Astrocyte (in vitro differentiated cells and primary cell): Measurements from ENCODE around the gene ZFP91. TPM values are rescaled to one million over a fixed set of nuclear protein-coding genes. Genes with fewer than 3 reads are reported as not detected.

ENCODE experiments used
- DNase-seq: peaks from one replicate; pipeline ENCODE4 v3.0.0-alpha.2; 2010; ENCODE audit warnings: low read depth
- FAIRE-seq: peaks from 2 replicates; lab custom pipeline; 2011; peaks lifted over from hg19 to GRCh38; lab: Jason Lieb, UNC
- H2AFZ ChIP-seq: 2 replicates; pipeline ENCODE4 v1.6.0; 2012; ENCODE audit warnings: low read depth, low read length, inconsistent platforms
- H3K27ac ChIP-seq: 2 replicates; pipeline ENCODE4 v1.5.1; 2011; ENCODE audit warnings: low read depth, low read length, inconsistent platforms
- H3K27me3 ChIP-seq: 2 replicates; pipeline ENCODE4 v1.6.0; 2011; ENCODE audit warnings: low read length, inconsistent platforms; ENCODE audit not compliant: insufficient read depth
- H3K36me3 ChIP-seq: 2 replicates; pipeline ENCODE4 v1.5.1; 2011; ENCODE audit warnings: low read length, inconsistent platforms; ENCODE audit not compliant: insufficient read depth
- H3K4me1 ChIP-seq: 2 replicates; pipeline ENCODE4 v1.5.1; 2011; ENCODE audit warnings: low read length, inconsistent platforms; ENCODE audit not compliant: insufficient read depth
- H3K4me2 ChIP-seq: 2 replicates; pipeline ENCODE4 v1.6.0; 2012; ENCODE audit warnings: low read length, inconsistent platforms
- H3K4me3 ChIP-seq: 2 replicates; pipeline ENCODE4 v1.5.1; 2011; ENCODE audit warnings: low read depth, mild to moderate bottlenecking, low read length, inconsistent platforms; ENCODE audit not compliant: insufficient read depth
- H3K79me2 ChIP-seq: 2 replicates; pipeline ENCODE4 v1.6.0; 2012; ENCODE audit warnings: mild to moderate bottlenecking, low read length, inconsistent platforms; ENCODE audit not compliant: insufficient read depth
- H3K9ac ChIP-seq: 2 replicates; pipeline ENCODE4 v1.6.0; 2012; ENCODE audit warnings: mild to moderate bottlenecking, low read length, inconsistent platforms
- H3K9me3 ChIP-seq: 2 replicates; pipeline ENCODE4 v1.5.1; 2012; ENCODE audit warnings: low read depth, mild to moderate bottlenecking, low read length, inconsistent platforms; ENCODE audit not compliant: insufficient read depth
- H4K20me1 ChIP-seq: 2 replicates; pipeline ENCODE4 v1.6.0; 2012; ENCODE audit warnings: low read length, inconsistent platforms; ENCODE audit not compliant: insufficient read depth
- H3K27ac Mint-ChIP-seq: one replicate; pipeline ENCODE4 v1.8.0; 2021; ENCODE audit warnings: mild to moderate bottlenecking, mixed read lengths; ENCODE audit not compliant: unreplicated experiment
- H3K27me3 Mint-ChIP-seq: one replicate; pipeline ENCODE4 v1.8.0; 2021; ENCODE audit warnings: low read depth, mixed read lengths; ENCODE audit not compliant: unreplicated experiment
- H3K36me3 Mint-ChIP-seq: one replicate; pipeline ENCODE4 v1.8.0; 2021; ENCODE audit warnings: low read depth, mixed read lengths; ENCODE audit not compliant: unreplicated experiment
- H3K4me1 Mint-ChIP-seq: one replicate; pipeline ENCODE4 v1.8.0; 2021; ENCODE audit warnings: low read depth, mixed read lengths; ENCODE audit not compliant: unreplicated experiment
- H3K4me3 Mint-ChIP-seq: one replicate; pipeline ENCODE4 v1.8.0; 2021; ENCODE audit warnings: mild to moderate bottlenecking, moderate library complexity, mixed read lengths; ENCODE audit not compliant: unreplicated experiment
- H3K9me3 Mint-ChIP-seq: one replicate; pipeline ENCODE4 v1.8.0; 2021; ENCODE audit warnings: mild to moderate bottlenecking, mixed read lengths; ENCODE audit not compliant: unreplicated experiment
- EZH2 ChIP-seq: IDR thresholded peaks from 2 replicates; pipeline ENCODE4 v1.6.1; 2012; ENCODE audit warnings: mild to moderate bottlenecking, low read length, inconsistent platforms; ENCODE audit not compliant: insufficient read depth
- total RNA-seq: library from RNA; stranded (reverse); gene quantifications from 2 replicates; pipeline ENCODE4 v1.2.1, GENCODE V29; 2021
- TF ChIP-seq, protein P1 (sequence below): IDR thresholded peaks from 2 replicates; pipeline ENCODE4 v1.5.1; 2011; ENCODE audit warnings: low read depth, mild to moderate bottlenecking, inconsistent platforms, low read length, moderate library complexity; ENCODE audit not compliant: insufficient read depth

Gene ZFP91
- total RNA-seq, 1 donor from 2014 or later: 40.1 TPM

DNA sequence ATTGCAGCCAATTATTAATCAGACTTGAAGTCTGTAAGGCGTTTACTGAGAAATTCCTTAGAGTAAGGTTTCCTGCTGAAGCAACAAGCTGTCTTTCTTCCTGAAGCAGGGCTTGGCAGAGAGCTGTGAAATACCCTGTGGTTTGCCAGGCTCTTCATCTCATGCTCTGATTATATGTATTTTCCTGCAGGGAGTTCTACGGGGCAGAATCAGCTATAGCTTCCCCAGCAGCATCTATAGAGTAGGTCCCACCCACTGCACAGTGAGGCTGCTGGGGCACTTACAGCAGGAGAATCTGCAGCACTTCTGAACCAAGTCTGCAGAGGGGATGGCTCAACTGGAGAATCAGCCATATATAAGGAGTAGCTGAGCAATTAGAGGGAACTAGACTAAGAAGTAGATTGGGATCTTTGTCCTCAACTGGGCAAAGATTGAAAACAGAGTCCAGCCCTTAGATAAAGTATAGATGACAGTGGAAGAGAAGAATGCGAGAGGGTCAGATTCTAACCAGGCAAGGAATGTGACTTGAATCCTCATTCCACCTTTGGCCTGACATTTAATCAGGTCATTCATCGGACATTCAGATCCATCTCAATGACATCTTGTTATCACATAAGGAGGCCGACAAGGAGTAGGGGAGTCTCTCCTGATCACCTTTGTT, 81.2 kb downstream of the ZFP91 start:
- Histone ChIP-seq H3K4me3 (no peak overlapping the region), H2AFZ (no peak overlapping the region), H3K4me2 (no peak overlapping the region), H3K4me1 (no peaks in the 10 kb centered on the region), H3K9me3 (no peaks in the 10 kb centered on the region), H3K27me3 (peaks cover 4% of the 10 kb centered on the region), H3K36me3 (no peaks in the 10 kb centered on the region), H4K20me1 (no peaks in the 10 kb centered on the region), H3K79me2 (no peaks in the 10 kb centered on the region), H3K27ac (no peak overlapping the region), H3K9ac (no peak overlapping the region)
- no peaks in the 10 kb centered on the region for H3K36me3 Mint-ChIP-seq
- no peak overlapping the region for H3K27ac Mint-ChIP-seq
- DNase-seq (no peak), FAIRE-seq (no peak)
- H3K4me1 Mint-ChIP-seq: no peaks in the 10 kb centered on the region
- H3K9me3 Mint-ChIP-seq: no peaks in the 10 kb centered on the region
- H3K27me3 Mint-ChIP-seq: peaks cover 9% of the 10 kb centered on the region
- H3K4me3 Mint-ChIP-seq: no peak overlapping the region
- TF ChIP-seq EZH2: no peak
- TF ChIP-seq, protein P1, sequence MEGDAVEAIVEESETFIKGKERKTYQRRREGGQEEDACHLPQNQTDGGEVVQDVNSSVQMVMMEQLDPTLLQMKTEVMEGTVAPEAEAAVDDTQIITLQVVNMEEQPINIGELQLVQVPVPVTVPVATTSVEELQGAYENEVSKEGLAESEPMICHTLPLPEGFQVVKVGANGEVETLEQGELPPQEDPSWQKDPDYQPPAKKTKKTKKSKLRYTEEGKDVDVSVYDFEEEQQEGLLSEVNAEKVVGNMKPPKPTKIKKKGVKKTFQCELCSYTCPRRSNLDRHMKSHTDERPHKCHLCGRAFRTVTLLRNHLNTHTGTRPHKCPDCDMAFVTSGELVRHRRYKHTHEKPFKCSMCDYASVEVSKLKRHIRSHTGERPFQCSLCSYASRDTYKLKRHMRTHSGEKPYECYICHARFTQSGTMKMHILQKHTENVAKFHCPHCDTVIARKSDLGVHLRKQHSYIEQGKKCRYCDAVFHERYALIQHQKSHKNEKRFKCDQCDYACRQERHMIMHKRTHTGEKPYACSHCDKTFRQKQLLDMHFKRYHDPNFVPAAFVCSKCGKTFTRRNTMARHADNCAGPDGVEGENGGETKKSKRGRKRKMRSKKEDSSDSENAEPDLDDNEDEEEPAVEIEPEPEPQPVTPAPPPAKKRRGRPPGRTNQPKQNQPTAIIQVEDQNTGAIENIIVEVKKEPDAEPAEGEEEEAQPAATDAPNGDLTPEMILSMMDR: no peak

Other genes with a start within 250 kb of the ZFP91 start
- gene OR5B17, start 220.0 kb upstream of the ZFP91 start, total RNA-seq: not detected in 2 replicates
- not detected in 2 replicates for gene OR5B3, start 172.2 kb upstream of the ZFP91 start, total RNA-seq
- gene OR5B2, start 150.9 kb upstream of the ZFP91 start, total RNA-seq: not detected in 2 replicates
- not detected in 2 replicates for gene OR5B12, start 136.8 kb upstream of the ZFP91 start, total RNA-seq
- gene OR5B21, start 71.0 kb upstream of the ZFP91 start, total RNA-seq: not detected in 2 replicates
- 3.6 and 3.7 TPM in 2 replicates for gene LPXN, start 3.2 kb upstream of the ZFP91 start, total RNA-seq
- 1.4 and 1.7 TPM in 2 replicates for gene CNTF, start 43.6 kb downstream of the ZFP91 start, total RNA-seq
- gene GLYAT, start 152.9 kb downstream of the ZFP91 start, total RNA-seq: not detected in 2 replicates